ENCODE measurements around the gene SH3RF3.

- TF ChIP-seq CBX8 (IDR thresholded peaks at IDR 0.05; ENCODE audit: borderline replicate concordance, extremely low read depth, low read depth, low read length, poor library complexity, severe bottlenecking) (no peak), LARP7 (IDR thresholded peaks at IDR 0.05) (no peak), NFIX (CRISPR knock-in tag; IDR thresholded peaks at IDR 0.05; ENCODE audit: low read depth) (no peak), SPI1 (IDR thresholded peaks at IDR 0.05; ENCODE audit: borderline replicate concordance, low read depth, low read length) (no peak), ZNF830 (CRISPR knock-in tag; IDR thresholded peaks at IDR 0.05) (no peak), CTCF (IDR thresholded peaks at IDR 0.05 in 2 of 3, conservative IDR thresholded peaks at IDR 0.05 in 1 of 3; ENCODE audit: insufficient read depth in 2 of 3, low read depth in 1 of 3, low read length in 3 of 3) (no peak), REST (IDR thresholded peaks at IDR 0.05; ENCODE audit: borderline replicate concordance) (no peak), REST (CRISPR knock-in tag; IDR thresholded peaks at IDR 0.05; ENCODE audit: low read depth) (no peak), MTF1 (CRISPR knock-in tag; IDR thresholded peaks at IDR 0.05; ENCODE audit: borderline replicate concordance) (no peak), USF1 (CRISPR knock-in tag; IDR thresholded peaks at IDR 0.05) (no peak), ZNF143 (CRISPR knock-in tag; IDR thresholded peaks at IDR 0.05) (no peak), ZBTB7A (IDR thresholded peaks at IDR 0.05; ENCODE audit: borderline replicate concordance, control insufficient read depth, low read depth, low read length) (no peak), SNIP1 (IDR thresholded peaks at IDR 0.05; ENCODE audit: low read depth) (no peak), FOS (IDR thresholded peaks at IDR 0.05; ENCODE audit: extremely low read depth, insufficient read length) (no peak), HDGF (IDR thresholded peaks at IDR 0.05) (no peak)
Measured at GRCh38 chr2:109355192-109355843, 226.3 kb downstream of the SH3RF3 start.
